Ovary (tissue), 9 donors: ENCODE measurements around the gene TEX28. TPM values are rescaled to one million over a fixed set of nuclear protein-coding genes. Genes with fewer than 3 reads are reported as not detected.

ENCODE experiments used
- DNase-seq, 5 donors: peaks; one replicate each; pipeline ENCODE4 v3.0.0-alpha.2; 2019 to 2020
- H3K27ac ChIP-seq, 2 donors: fragments of 200-600 bp; one replicate each; pipeline versions ENCODE4 v1.5.1 to v1.8.0; 2019 to 2022
- H3K27me3 ChIP-seq: fragments of 200-600 bp; one replicate; pipeline ENCODE4 v1.8.0; 2022
- H3K36me3 ChIP-seq: fragments of 200-600 bp; sonication (generic); one replicate; pipeline ENCODE4 v1.5.1; 2019
- H3K4me1 ChIP-seq: one replicate; pipeline ENCODE4 v1.8.1; 2013; ENCODE audit warnings: mild to moderate bottlenecking, moderate library complexity; ENCODE audit not compliant: insufficient read depth
- H3K4me3 ChIP-seq: fragments of 200-600 bp; sonication (generic); one replicate; pipeline ENCODE4 v1.5.1; 2017
- H3K9me3 ChIP-seq, 2 donors: fragments of 200-600 bp in 1 of 2; sonication (generic) in 1 of 2; one replicate each; pipeline versions ENCODE4 v1.5.1 to v1.8.1; 2013 to 2019; ENCODE audit warnings: mild to moderate bottlenecking in 1 of 2, moderate library complexity in 1 of 2
- CTCF ChIP-seq, 3 donors: fragments of 450-650 bp in 2 of 3; fragments of 200-600 bp in 1 of 3; IDR thresholded peaks; one replicate each; pipeline versions ENCODE4 v1.5.1 to v1.8.0; 2016 to 2022; ENCODE audit warnings: antibody characterized with exemption in 3 of 3, mild to moderate bottlenecking in 1 of 3
- EP300 ChIP-seq: sonication (generic); formaldehyde crosslinking; IDR thresholded peaks from one replicate; pipeline ENCODE4 v1.6.1; 2017; ENCODE audit warnings: antibody characterized with exemption
- POLR2A ChIP-seq: fragments of 450-650 bp; IDR thresholded peaks from one replicate; pipeline ENCODE4 v1.6.1; 2017; ENCODE audit warnings: antibody characterized with exemption, mild to moderate bottlenecking, moderate library complexity
- WGBS, 3 donors: extraction: QIAGEN DNeasy Blood & Tissue Kit in 1 of 3; methylation state at CpG; one replicate each; pipeline versions ENCODE4 v1.1.5 to v1.1.7; 2013 to 2017; 5-methylcytosine and 5-hydroxymethylcytosine counted together
- intact Hi-C, 4 donors: fragments of 100-400 bp; cut with DNase I; formaldehyde crosslinking; loops; one replicate each; pipeline versions ENCODE4 v1.11.0 to v1.15.1; 2022 to 2023
- polyA plus RNA-seq, 2 donors: library from polyadenylated mRNA; stranded (reverse); fragments of 200-250 nt in 1 of 2; fragments of 350-450 nt in 1 of 2; fragmentation: Illumina TruSeq in 1 of 2; extraction: RNeasy Lipid Tissue Mini Kit (QIAGEN cat#74804) in 1 of 2; gene quantifications; one replicate each; pipeline ENCODE4 v1.2.3, GENCODE V29; 2013 to 2014
- total RNA-seq, 7 donors: library from RNA; depleted of rRNA in 2 of 7; stranded (reverse); fragments of >200 nt in 2 of 7; fragmentation: NEBNext Ultra II Directional in 3 of 7; extraction: Animal tissue kit (Norgen Biotek cat#: 25700) in 3 of 7; gene quantifications; one replicate each; pipeline versions ENCODE4 v1.1.0 to v1.2.4, GENCODE V29; 2016 to 2023
- donor health status: DM: no; HTN: no; CAD: no; lungs with moderate emphysema.
- donor health status: DM: no; HTN: no; CAD: no.
- donor health status: Bipolar disorder and iron deficiency.
- donor health status: DM: yes; HTN: yes; CAD: no.
- donor health status: DM: no; HTN: no; CAD: no.
- donor health status: DM: yes; HTN: yes; CAD: no.

Gene TEX28
- total and polyA plus RNA-seq, 9 donors = not detected

- Histone ChIP-seq H3K4me3 (no peak overlapping the region), H3K36me3 (no peaks in the 10 kb centered on the region), H3K27me3 (no peaks in the 10 kb centered on the region), H3K27ac (no peak overlapping the region), H3K9me3 (no peaks in the 10 kb centered on the region), H3K4me1 (no peaks in the 10 kb centered on the region)
- peak in 1 of 5 donors; percentile 37 for DNase-seq
- WGBS, 3 donors = 21 to 34% (median 30%) methylated on average over 7 of the region's 7 CpGs
- intact Hi-C loops = no loop called here
- TF ChIP-seq CTCF (IDR thresholded peaks at IDR 0.05) = peak; percentile 10 to 30 (median 21)
- no peak for TF ChIP-seq EP300
- TF ChIP-seq POLR2A = no peak
Measured at GRCh38 chrX:154317391-154317995, 22.6 kb upstream of the TEX28 start.

GRCh38 chrX:154315416-154315815 lies 20.5 kb upstream of the TEX28 start:
- Histone ChIP-seq H3K27me3 (no peaks in the 10 kb centered on the region), H3K27ac (no peak overlapping the region), H3K4me1 (no peaks in the 10 kb centered on the region), H3K36me3 (no peaks in the 10 kb centered on the region), H3K4me3 (no peak overlapping the region), H3K9me3 (no peaks in the 10 kb centered on the region)
- intact Hi-C loops = no loop called here
- TF ChIP-seq POLR2A (no peak), CTCF (IDR thresholded peaks at IDR 0.05) (no peak), EP300 (no peak)
- no peak for DNase-seq
- WGBS, 3 donors = 69 to 80% (median 76%) methylated on average over 3 of the region's 3 CpGs

GRCh38 chrX:154313147-154313546 lies 18.2 kb upstream of the TEX28 start:
- intact Hi-C loops = no loop called here
- no peak for TF ChIP-seq POLR2A
- no peak for TF ChIP-seq CTCF (IDR thresholded peaks at IDR 0.05)
- TF ChIP-seq EP300 = no peak
- Histone ChIP-seq H3K27me3 (no peaks in the 10 kb centered on the region), H3K4me1 (no peaks in the 10 kb centered on the region), H3K4me3 (no peak overlapping the region), H3K27ac (no peak overlapping the region), H3K9me3 (no peaks in the 10 kb centered on the region), H3K36me3 (no peaks in the 10 kb centered on the region)
- 74 to 80% (median 79%) methylated on average over 5 of the region's 5 CpGs for WGBS, 3 donors
- DNase-seq = no peak

GRCh38 chrX:154312116-154312515 lies 17.2 kb upstream of the TEX28 start:
- H3K9me3 ChIP-seq = no peaks in the 10 kb centered on the region
- 83 to 89% (median 87%) methylated on average over 7 of the region's 7 CpGs for WGBS, 3 donors
- no peak overlapping the region for H3K27ac ChIP-seq
- DNase-seq = no peak
- H3K36me3 ChIP-seq = no peaks in the 10 kb centered on the region
- intact Hi-C loops = no loop called here
- H3K4me1 ChIP-seq = no peaks in the 10 kb centered on the region
- no peak overlapping the region for H3K4me3 ChIP-seq
- no peaks in the 10 kb centered on the region for H3K27me3 ChIP-seq
- TF ChIP-seq CTCF (IDR thresholded peaks at IDR 0.05) (no peak), POLR2A (no peak), EP300 (no peak)
